ENCODE data around the gene PROX1. TPM values are rescaled to one million over a fixed set of nuclear protein-coding genes. Genes with fewer than 3 reads are reported as not detected.
A peak's percentile ranks its signal among the peaks of the same experiment; 100 is the strongest.

The PROX1 gene
- total and polyA plus RNA-seq, 12 donors: 2.5 to 132 (median 110) TPM

DNA sequence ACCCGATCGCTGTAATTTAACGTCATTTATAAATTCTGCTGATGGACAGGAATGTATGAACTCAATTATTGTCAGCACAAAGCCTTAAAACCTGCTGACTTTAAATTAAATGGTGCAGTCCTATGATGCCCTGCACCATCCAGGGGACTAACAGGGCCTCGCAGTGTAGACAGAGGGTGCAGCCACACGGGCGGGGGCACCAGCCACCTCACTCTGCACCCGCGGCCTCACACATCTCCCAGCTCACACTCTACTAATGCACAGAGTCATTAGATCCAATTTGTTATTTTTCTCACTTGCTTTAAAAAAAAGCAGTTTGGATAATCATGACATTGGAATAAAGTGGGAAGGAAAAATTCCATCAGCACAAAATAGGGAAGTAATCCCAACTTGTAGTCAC lies 49.7 kb downstream of the PROX1 start:
- peaks cover 0 to 5% (median 0%) of the 10 kb centered on the region in 9 donors for H3K4me1 ChIP-seq
- peak overlapping the region in 1 of 10 donors; percentile 22 for H3K27ac ChIP-seq
- H3K27me3 ChIP-seq: no peaks in the 10 kb centered on the region
- intact Hi-C loops (cut with DNase I): no loop called here
- DNase-seq (no peak), ATAC-seq (peak in 1 of 8 donors; percentile 25)
- peaks cover 0 to 21% (median 0%) of the 10 kb centered on the region in 9 donors for H3K36me3 ChIP-seq
- TF ChIP-seq, protein P1, sequence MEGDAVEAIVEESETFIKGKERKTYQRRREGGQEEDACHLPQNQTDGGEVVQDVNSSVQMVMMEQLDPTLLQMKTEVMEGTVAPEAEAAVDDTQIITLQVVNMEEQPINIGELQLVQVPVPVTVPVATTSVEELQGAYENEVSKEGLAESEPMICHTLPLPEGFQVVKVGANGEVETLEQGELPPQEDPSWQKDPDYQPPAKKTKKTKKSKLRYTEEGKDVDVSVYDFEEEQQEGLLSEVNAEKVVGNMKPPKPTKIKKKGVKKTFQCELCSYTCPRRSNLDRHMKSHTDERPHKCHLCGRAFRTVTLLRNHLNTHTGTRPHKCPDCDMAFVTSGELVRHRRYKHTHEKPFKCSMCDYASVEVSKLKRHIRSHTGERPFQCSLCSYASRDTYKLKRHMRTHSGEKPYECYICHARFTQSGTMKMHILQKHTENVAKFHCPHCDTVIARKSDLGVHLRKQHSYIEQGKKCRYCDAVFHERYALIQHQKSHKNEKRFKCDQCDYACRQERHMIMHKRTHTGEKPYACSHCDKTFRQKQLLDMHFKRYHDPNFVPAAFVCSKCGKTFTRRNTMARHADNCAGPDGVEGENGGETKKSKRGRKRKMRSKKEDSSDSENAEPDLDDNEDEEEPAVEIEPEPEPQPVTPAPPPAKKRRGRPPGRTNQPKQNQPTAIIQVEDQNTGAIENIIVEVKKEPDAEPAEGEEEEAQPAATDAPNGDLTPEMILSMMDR (IDR thresholded peaks at IDR 0.05): no peak
- H3K9me3 ChIP-seq: no peaks in the 10 kb centered on the region
- no peak overlapping the region for H3K4me3 ChIP-seq
- 83 to 88% methylated on average over 8 of the region's 8 CpGs for WGBS, 2 donors

DNA sequence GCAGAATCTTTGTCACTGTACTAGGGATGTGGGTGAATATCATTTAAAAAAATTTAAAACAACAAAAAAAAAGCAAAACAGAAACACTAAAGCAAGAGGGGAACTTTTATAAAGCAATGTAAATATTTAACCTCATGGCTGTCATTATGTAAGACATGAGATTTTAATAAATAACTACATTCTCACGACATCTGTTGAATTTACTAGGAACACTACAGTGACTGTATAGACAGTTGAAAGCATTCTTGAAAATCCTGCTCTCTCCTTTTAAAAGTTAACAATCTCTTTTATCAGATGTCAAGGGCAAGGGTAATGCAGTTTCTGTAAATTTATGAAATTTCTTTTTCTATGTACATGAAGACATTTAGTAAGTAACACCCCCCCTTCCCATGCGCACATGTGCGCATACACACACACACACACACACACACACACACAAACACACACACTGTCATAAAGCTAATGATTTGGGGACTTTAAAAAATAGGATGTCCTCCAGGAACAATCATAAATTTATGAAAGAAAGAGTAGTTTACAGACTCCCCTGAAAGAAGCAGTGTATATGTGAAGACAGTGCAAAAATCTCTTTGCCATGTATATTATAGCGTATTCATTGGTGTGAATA lies 51.7 kb downstream of the PROX1 start:
- 87 to 91% methylated on average over 4 of the region's 4 CpGs for WGBS, 2 donors
- H3K36me3 ChIP-seq: peaks cover 0 to 21% (median 0%) of the 10 kb centered on the region in 9 donors
- ATAC-seq: no peak
- no peak overlapping the region for H3K27ac ChIP-seq
- no peak overlapping the region for H3K4me3 ChIP-seq
- no peak for DNase-seq
- TF ChIP-seq, protein P1 (IDR thresholded peaks at IDR 0.05): no peak
- intact Hi-C loops (cut with DNase I): loop anchor here in 1 of 10 donors (10.0 kb wide), 1 partner anchor 65 kb away; no protein-coding TSS in a partner anchor
- H3K4me1 ChIP-seq: peaks cover 0 to 13% (median 0%) of the 10 kb centered on the region in 9 donors
- no peaks in the 10 kb centered on the region for H3K27me3 ChIP-seq
- H3K9me3 ChIP-seq: no peaks in the 10 kb centered on the region

GRCh38 chr1:214043167-214043566 lies 55.4 kb downstream of the PROX1 start:
- intact Hi-C loops (cut with DNase I): loop anchor here in 1 of 10 donors (10.0 kb wide), 1 partner anchor 62 kb away; no protein-coding TSS in a partner anchor
- ATAC-seq: peak in 1 of 8 donors; percentile 33
- 25 to 38% methylated on average over 3 of the region's 3 CpGs for WGBS, 2 donors
- H3K4me1 ChIP-seq: peaks cover 0 to 14% (median 0%) of the 10 kb centered on the region in 9 donors
- no peak for DNase-seq
- no peak overlapping the region for H3K4me3 ChIP-seq
- no peaks in the 10 kb centered on the region for H3K27me3 ChIP-seq
- no peaks in the 10 kb centered on the region for H3K36me3 ChIP-seq
- no peak overlapping the region for H3K27ac ChIP-seq
- TF ChIP-seq, protein P1 (IDR thresholded peaks at IDR 0.05): no peak
- peaks cover 0 to 21% (median 6%) of the 10 kb centered on the region in 11 donors for H3K9me3 ChIP-seq

DNA sequence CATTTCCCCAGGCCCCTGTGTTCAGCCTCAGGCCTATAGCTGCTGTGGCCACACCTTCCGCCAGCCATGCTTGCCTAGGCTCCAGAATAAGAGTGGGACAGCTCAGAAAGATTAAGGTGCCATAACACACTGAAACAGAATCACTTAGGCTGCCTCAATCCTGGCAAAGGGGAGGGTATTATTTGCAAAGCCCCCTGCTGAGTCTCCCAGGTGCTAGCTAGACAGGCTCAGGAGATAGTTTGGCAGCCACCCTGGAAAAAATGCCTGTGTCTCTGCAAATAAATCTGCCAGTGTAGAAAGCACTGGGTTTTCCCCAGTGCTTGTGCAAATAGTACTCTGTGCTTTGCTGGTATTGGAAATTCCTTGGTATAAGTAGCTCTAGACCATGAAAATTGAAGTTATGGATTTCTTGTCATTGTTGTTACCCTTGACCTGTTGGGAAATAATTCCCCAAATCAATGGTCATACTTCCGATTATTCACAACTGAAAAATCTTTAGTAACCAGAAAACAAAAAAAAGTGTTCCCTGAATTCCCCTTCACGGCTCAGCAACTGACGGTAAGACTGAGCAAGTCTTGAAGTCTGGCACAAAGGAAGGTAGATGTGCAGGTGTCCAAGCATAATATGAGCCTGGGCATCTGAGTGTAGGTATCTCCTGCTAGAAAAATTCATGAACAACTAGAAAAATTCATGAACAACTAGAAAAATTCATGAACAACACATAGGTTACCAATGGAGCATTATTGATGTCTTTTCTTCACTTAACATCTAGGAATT lies 56.9 kb downstream of the PROX1 start:
- Histone ChIP-seq H3K4me3 (no peak overlapping the region), H3K27me3 (no peaks in the 10 kb centered on the region), H3K27ac (peak overlapping the region in 3 of 10 donors; percentile 10 to 55 (median 34)), H3K36me3 (no peaks in the 10 kb centered on the region), H3K9me3 (peaks cover 0 to 32% (median 12%) of the 10 kb centered on the region in 11 donors), H3K4me1 (peaks cover 0 to 14% (median 0%) of the 10 kb centered on the region in 9 donors)
- peak in 5 of 8 donors; percentile 31 to 68 (median 49) for ATAC-seq
- intact Hi-C loops (cut with DNase I): loop anchor here in 1 of 10 donors (10.0 kb wide), 1 partner anchor 60 kb away; no protein-coding TSS in a partner anchor
- no peak for DNase-seq
- TF ChIP-seq, protein P1 (IDR thresholded peaks at IDR 0.05): no peak
- WGBS, 2 donors: 92 to 97% methylated on average over 4 of the region's 4 CpGs

All from heart right ventricle (tissue), 16 donors.